Psoas muscle (tissue), 8 donors: Measurements from ENCODE around the gene KPNA4. TPM values are rescaled to one million over a fixed set of nuclear protein-coding genes. Genes with fewer than 3 reads are reported as not detected.

Experiments used
- ATAC-seq, 4 donors: fragments of 200-7000 bp; cut with Tn5 transposase; one replicate each; pipeline ENCODE4 v1.9.1; 2020; ENCODE audit warnings: moderate library complexity in 3 of 4, mild to moderate bottlenecking in 2 of 4
- DNase-seq, 2 donors: peaks; one replicate each; pipeline ENCODE4 v3.0.0-alpha.2; 2020
- H3K27ac ChIP-seq: fragments of 200-600 bp; one replicate; pipeline ENCODE4 v1.8.0; 2022
- H3K27me3 ChIP-seq, 3 donors: fragments of 200-600 bp in 1 of 3; one replicate each; pipeline versions ENCODE4 v1.6.1 to v1.8.0; 2013 to 2022; ENCODE audit warnings: low read length in 2 of 3, mild to moderate bottlenecking in 2 of 3, moderate library complexity in 1 of 3; ENCODE audit not compliant: insufficient read depth in 3 of 3
- H3K36me3 ChIP-seq, 2 donors: fragments of 200-600 bp in 1 of 2; one replicate each; pipeline versions ENCODE4 v1.6.1 to v1.8.0; 2013 to 2022; ENCODE audit warnings: low read depth in 1 of 2, mild to moderate bottlenecking in 1 of 2, moderate library complexity in 1 of 2; ENCODE audit not compliant: insufficient read depth in 1 of 2
- H3K4me1 ChIP-seq: fragments of 200-600 bp; one replicate; pipeline ENCODE4 v1.8.0; 2022
- H3K4me3 ChIP-seq: fragments of 200-600 bp; one replicate; pipeline ENCODE4 v1.8.0; 2022; ENCODE audit warnings: mild to moderate bottlenecking
- H3K9me3 ChIP-seq: fragments of 200-600 bp; one replicate; pipeline ENCODE4 v1.8.0; 2022
- WGBS, 3 donors: extraction: QIAGEN DNeasy Blood & Tissue Kit; methylation state at CpG; one replicate each; pipeline versions ENCODE4 v1.1.6 to v1.1.7; 2013; 5-methylcytosine and 5-hydroxymethylcytosine counted together
- intact Hi-C, 2 donors: fragments of 100-400 bp; cut with DNase I; formaldehyde crosslinking; loops; one replicate each; pipeline versions ENCODE4 v1.11.0 to v1.14.2; 2022
- polyA plus RNA-seq, 3 donors: library from polyadenylated mRNA; stranded (reverse); fragments of 200-250 nt; gene quantifications; one replicate each; pipeline ENCODE4 v1.2.3, GENCODE V29; 2013
- total RNA-seq, 4 donors: library from RNA; stranded (reverse); fragmentation: NEBNext Ultra II Directional in 2 of 4; extraction: Animal tissue kit (Norgen Biotek cat#: 25700) in 2 of 4; gene quantifications; one replicate each; pipeline versions ENCODE4 v1.2.1 to v1.2.4, GENCODE V29; 2021 to 2023
- TF ChIP-seq, protein P1 (sequence below): fragments of 200-600 bp; IDR thresholded peaks from one replicate; pipeline ENCODE4 v1.8.0; 2022; ENCODE audit warnings: antibody characterized with exemption
- donor health status: healthy with polysubstance abuse.
- donor health status: DM: no; HTN: no; CAD: no; lungs with moderate emphysema.
- donor health status: Bipolar disorder and iron deficiency.
- donor health status: healthy.
- donor health status: DM: yes; HTN: yes; CAD: no.
- donor health status: DM: no; HTN: no; CAD: no.
- donor health status: DM: no; HTN: no; CAD: no.
- donor health status: DM: yes; HTN: yes; CAD: no.

Gene KPNA4
- total and polyA plus RNA-seq, 7 donors: 48.5 to 236 (median 197) TPM

- ATAC-seq (no peak), DNase-seq (no peak)
- Histone ChIP-seq H3K4me3 (no peak overlapping the region), H3K9me3 (no peaks in the 10 kb centered on the region), H3K27me3 (no peaks in the 10 kb centered on the region), H3K36me3 (peaks cover 5 to 87% of the 10 kb centered on the region in 2 donors), H3K4me1 (no peaks in the 10 kb centered on the region), H3K27ac (no peak overlapping the region)
- TF ChIP-seq, protein P1, sequence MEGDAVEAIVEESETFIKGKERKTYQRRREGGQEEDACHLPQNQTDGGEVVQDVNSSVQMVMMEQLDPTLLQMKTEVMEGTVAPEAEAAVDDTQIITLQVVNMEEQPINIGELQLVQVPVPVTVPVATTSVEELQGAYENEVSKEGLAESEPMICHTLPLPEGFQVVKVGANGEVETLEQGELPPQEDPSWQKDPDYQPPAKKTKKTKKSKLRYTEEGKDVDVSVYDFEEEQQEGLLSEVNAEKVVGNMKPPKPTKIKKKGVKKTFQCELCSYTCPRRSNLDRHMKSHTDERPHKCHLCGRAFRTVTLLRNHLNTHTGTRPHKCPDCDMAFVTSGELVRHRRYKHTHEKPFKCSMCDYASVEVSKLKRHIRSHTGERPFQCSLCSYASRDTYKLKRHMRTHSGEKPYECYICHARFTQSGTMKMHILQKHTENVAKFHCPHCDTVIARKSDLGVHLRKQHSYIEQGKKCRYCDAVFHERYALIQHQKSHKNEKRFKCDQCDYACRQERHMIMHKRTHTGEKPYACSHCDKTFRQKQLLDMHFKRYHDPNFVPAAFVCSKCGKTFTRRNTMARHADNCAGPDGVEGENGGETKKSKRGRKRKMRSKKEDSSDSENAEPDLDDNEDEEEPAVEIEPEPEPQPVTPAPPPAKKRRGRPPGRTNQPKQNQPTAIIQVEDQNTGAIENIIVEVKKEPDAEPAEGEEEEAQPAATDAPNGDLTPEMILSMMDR: no peak
- WGBS, 3 donors: 92 to 100% (median 98%) methylated on average over 3 of the region's 3 CpGs
- intact Hi-C loops: no loop called here
Observed at GRCh38 chr3:160501325-160501724, 64.0 kb downstream of the KPNA4 start.

DNA sequence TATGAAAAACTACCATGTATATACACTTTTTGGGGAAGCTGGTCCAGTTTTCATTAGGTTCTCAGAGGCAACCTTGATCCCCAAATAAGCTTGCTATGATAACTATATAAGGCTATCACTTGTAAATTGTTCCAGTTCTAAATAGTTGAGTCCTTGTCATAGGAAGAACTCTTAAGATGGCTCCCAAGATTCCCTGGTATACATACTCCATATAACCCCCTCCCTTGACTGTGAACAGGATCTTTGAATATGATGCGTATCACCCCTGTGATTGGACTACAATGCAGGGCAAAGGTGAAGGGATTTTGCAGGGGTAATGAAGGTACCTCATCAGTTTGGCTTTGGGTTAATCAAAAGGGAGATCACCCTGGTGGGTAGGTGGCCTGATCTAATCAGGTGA lies 67.2 kb downstream of the KPNA4 start:
- 96 to 100% (median 100%) methylated on average over 1 of the region's 1 CpG for WGBS, 3 donors
- DNase-seq (no peak), ATAC-seq (no peak)
- TF ChIP-seq, protein P1: no peak
- Histone ChIP-seq H3K4me1 (no peaks in the 10 kb centered on the region), H3K4me3 (no peak overlapping the region), H3K27me3 (no peaks in the 10 kb centered on the region), H3K36me3 (peaks cover 3 to 56% of the 10 kb centered on the region in 2 donors), H3K9me3 (no peaks in the 10 kb centered on the region), H3K27ac (no peak overlapping the region)
- intact Hi-C loops: no loop called here

DNA sequence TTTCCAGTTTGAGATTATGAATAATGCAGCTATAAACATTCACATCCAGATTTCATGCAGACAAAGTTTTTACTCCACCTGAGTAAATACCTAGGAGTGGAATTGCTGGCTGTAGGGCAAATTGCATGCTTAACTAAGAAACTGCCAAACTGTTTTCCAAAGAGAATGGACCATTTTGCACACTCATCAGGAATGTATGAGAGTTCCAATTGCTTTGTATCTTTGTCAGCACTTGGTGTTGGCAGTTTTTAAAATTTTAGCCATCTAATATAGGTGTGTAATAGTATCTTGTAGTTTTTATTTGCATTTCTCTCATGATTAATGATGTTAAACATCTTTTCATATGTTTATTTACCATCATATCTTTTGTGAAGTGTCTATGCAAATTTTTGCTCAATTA lies 75.2 kb downstream of the KPNA4 start:
- H3K36me3 ChIP-seq: no peaks in the 10 kb centered on the region
- TF ChIP-seq, protein P1: no peak
- no peak overlapping the region for H3K4me3 ChIP-seq
- intact Hi-C loops: no loop called here
- H3K9me3 ChIP-seq: no peaks in the 10 kb centered on the region
- no peak overlapping the region for H3K27ac ChIP-seq
- DNase-seq (no peak), ATAC-seq (no peak)
- no peaks in the 10 kb centered on the region for H3K27me3 ChIP-seq
- no peaks in the 10 kb centered on the region for H3K4me1 ChIP-seq

GRCh38 chr3:160486459-160486869 lies 78.9 kb downstream of the KPNA4 start:
- 7 to 20% (median 14%) methylated on average over 2 of the region's 2 CpGs for WGBS, 3 donors
- ATAC-seq (no peak), DNase-seq (no peak)
- intact Hi-C loops: no loop called here
- TF ChIP-seq, protein P1: peak; percentile 56
- H3K4me3 ChIP-seq: no peak overlapping the region
- no peaks in the 10 kb centered on the region for H3K4me1 ChIP-seq
- no peaks in the 10 kb centered on the region for H3K27me3 ChIP-seq
- H3K9me3 ChIP-seq: no peaks in the 10 kb centered on the region
- H3K36me3 ChIP-seq: no peaks in the 10 kb centered on the region
- no peak overlapping the region for H3K27ac ChIP-seq

- WGBS, 3 donors: 62 to 66% (median 65%) methylated on average over 3 of the region's 3 CpGs
- Histone ChIP-seq H3K4me1 (no peaks in the 10 kb centered on the region), H3K36me3 (no peaks in the 10 kb centered on the region), H3K27me3 (no peaks in the 10 kb centered on the region), H3K27ac (no peak overlapping the region), H3K9me3 (no peaks in the 10 kb centered on the region), H3K4me3 (no peak overlapping the region)
- DNase-seq (no peak), ATAC-seq (no peak)
- intact Hi-C loops: no loop called here
- TF ChIP-seq, protein P1: no peak
Observed at GRCh38 chr3:160482796-160483195, 82.6 kb downstream of the KPNA4 start.
